Urothelium cell line (cell line): Measurements from ENCODE around the gene ADAM33.
A peak's percentile ranks its signal among the peaks of the same experiment; 100 is the strongest.

Experiments
- DNase-seq: peaks from one replicate; pipeline ENCODE4 v3.0.0; 2011; ENCODE audit warnings: low spot score, mixed read lengths
- FAIRE-seq: peaks from 2 replicates; lab custom pipeline; 2011; peaks lifted over from hg19 to GRCh38; lab: Jason Lieb, UNC

The ADAM33 gene

DNA sequence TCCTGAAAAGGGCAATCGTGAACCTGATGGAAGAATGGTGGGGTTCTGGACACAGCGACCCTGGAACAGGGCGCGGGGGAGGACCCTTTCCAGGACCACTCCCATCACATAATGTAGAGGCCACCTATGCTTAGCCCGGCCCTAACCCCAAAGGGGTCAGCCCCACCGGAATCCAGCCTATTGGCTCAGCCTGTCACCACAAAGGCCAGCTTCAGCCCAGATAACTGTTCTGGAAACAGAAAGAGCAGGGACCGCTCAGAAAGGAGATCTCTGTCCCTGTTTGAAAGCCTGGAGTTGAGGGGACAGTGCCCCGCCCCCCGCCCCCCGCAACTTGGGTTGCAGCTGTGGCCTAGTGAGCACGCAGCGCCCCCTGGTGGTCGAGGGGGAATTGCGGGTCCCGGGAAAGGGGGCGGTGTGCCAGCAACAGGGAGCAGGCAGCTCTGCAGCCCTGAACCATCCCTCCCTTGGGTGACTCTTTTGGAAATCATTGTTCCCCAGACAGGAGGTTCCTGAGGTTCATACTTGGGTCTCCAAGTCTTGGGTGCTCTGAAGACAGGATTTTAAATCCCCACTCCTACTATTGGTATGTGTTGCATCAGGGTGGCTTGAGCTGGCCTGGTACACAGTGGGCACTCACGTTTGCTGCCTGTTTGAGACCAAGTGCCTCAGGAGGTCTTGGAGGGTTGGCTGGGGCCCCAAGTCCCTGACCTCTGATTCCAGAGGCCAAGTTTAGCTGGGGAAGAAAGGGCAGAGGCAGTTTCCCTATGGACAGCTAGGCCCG lies 29.1 kb upstream of the ADAM33 start:
- DNase-seq (peak; percentile 80), FAIRE-seq (no peak)

DNA sequence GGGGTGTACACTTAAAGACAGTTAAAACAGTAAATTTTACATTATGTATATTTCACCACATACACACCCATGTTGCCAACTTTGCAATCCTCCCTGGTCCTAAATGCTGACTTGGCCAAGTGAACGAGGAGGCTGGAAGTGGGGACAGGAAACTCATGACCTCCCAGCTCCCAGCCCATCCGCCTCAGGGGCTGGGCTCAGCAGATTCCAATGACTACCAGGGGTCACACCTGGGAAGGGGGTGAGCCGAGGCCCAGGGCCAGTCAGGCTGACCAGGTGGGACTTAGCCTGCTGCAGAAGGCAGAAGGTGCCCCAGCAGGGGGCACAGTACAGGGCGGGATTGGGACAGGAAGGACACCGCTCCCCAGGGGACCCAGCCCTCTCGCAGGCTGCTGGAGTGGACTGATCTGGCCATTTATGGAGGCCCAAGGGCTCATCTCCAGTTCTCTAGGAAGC lies 28.2 kb upstream of the ADAM33 start:
- no peak for DNase-seq
- no peak for FAIRE-seq

DNA sequence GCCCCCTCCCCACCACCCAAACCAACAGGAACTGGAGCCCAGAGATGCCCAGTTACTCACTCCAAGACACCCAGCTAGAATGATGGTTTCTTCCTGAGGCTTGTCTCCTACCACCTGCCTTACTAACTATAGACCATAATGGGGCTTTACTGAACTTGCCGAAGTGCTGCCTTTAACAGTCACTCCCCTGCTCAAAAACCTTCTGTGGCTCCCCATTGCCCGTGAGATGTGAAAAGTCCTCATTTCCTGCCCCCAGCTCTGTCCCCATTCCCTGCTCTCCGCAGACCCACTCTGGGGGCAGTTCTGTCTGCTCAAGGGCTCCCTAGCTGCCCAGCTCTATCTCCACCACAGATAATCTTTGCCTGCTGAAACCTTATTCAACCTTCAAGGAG lies 25.7 kb upstream of the ADAM33 start:
- DNase-seq = no peak
- FAIRE-seq = no peak

GRCh38 chr20:3706774-3707507 lies 25.1 kb upstream of the ADAM33 start:
- DNase-seq = no peak
- FAIRE-seq = no peak

GRCh38 chr20:3705970-3706739 lies 24.3 kb upstream of the ADAM33 start:
- DNase-seq (no peak), FAIRE-seq (no peak)

DNA sequence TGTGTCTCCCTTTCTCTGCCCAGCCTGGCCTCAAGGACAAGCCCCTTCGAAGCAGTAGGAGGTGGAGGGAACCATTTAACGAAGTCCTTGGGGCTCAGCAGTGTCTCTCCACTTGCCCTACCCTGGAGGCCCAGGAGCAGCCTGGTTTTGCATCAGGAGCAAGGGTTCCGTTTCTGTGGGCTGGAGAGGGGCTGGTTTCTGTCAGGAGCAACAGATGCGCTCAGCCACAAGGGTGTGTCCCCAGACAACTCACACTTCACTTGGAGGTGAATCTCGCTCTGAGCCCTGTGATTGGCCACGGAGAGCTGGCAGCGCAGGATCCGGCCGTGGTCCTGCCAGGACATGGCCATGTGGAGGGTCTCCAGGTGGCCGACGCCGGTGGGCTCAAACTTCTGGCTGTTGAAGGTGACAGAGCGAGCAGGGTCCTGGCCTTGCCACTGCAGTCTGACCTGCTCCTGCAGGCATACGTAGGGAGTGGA lies 23.7 kb upstream of the ADAM33 start:
- DNase-seq (no peak), FAIRE-seq (no peak)

DNA sequence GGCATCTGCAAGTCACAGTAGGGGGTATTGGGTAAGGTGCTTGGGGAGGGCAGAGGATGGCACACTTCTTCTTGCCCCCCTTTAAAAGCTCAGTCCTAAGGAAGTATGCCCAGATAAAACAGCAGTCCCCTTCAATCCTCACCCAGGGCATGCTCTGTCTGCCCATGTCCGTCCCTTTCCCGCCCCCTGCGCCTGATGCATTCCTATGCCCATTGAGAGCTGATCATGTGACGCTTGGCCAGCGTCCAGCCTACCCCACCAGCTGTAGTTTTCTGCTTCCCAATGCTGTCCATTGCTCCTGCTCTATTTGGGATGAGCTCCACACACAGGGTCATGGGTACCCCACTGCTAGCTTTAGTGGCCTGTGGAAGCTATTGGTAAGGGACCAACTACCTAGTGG lies 22.3 kb upstream of the ADAM33 start:
- no peak for DNase-seq

GRCh38 chr20:3702611-3703391 lies 21.0 kb upstream of the ADAM33 start:
- FAIRE-seq (no peak), DNase-seq (no peak)

More for the DNA sequence above, 22.3 kb upstream of the ADAM33 start:
- FAIRE-seq = no peak

DNA sequence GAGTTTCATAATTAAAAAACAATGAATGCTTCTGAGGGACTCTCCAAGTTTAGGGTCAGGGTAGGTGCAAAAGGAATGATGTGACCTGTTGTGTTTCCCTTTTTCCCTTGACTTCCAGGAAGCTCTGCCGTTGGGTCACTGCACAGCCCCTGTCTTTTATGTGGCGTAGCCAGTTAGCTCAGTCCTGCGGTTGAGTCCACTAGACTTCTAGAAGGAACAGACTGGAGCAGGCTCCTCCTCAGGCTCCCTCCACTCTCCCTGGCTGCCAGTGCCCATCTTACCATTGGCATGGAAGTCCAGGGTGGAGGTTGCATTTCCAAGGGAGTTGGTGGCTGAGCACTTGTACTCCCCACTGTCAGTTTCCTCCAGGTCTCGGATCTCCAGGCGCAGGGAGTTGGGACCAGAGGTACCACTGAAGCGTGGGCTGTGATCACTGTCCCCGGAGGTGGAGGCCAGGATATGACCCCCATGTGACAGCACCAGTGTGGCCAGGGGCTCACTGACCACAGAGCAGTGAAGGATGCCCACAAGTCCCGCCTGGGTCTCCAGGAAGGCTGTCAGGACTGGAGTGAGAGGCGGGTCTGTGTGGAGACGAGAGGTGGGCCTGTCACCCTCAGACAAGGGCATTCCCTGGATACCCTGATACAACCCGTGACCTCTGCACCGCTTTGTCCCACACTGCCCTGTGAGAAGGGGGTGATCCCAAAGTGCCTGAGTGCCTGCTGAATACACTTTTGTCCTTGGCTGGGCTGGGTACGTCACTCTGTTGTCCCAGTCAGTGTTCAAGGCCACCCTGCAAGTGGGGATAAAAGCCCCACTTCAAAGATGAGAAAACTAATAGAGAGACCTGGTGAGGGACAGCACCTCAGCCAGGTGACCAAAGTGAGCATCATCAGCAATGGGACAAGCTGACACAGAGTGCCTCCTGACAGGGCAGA lies 19.5 kb upstream of the ADAM33 start:
- no peak for FAIRE-seq
- no peak for DNase-seq

- DNase-seq (no peak), FAIRE-seq (no peak)
Measured at GRCh38 chr20:3699037-3699436, 17.2 kb upstream of the ADAM33 start.

- FAIRE-seq = no peak
Measured at GRCh38 chr20:3698591-3699001, 16.8 kb upstream of the ADAM33 start.

GRCh38 chr20:3697588-3698305 lies 15.9 kb upstream of the ADAM33 start:
- no peak for FAIRE-seq
- no peak for DNase-seq

More at GRCh38 chr20:3698591-3699001, 16.8 kb upstream of the ADAM33 start:
- no peak for DNase-seq

- no peak for FAIRE-seq
Measured at GRCh38 chr20:3696745-3697587, 15.2 kb upstream of the ADAM33 start.

DNA sequence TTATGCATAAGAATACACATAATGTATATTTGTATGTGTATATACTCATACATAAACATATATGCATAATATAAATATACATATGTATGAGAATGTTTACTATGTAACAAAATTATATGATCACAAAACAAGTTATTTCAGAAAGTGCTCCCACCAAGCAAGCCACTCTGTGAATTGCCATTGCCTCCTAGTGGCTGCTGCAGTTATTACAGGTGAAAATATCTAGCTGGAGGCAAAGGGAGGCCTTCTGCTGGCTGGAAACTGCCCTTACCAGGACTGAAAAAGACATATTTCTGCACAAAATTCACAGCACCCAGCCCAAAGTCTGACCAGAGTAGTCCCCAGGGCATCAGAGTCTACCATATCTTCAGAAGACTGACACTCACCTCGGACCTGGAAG lies 14.4 kb upstream of the ADAM33 start:
- no peak for DNase-seq
- FAIRE-seq = no peak

More at GRCh38 chr20:3696745-3697587, 15.2 kb upstream of the ADAM33 start:
- DNase-seq = no peak

DNA sequence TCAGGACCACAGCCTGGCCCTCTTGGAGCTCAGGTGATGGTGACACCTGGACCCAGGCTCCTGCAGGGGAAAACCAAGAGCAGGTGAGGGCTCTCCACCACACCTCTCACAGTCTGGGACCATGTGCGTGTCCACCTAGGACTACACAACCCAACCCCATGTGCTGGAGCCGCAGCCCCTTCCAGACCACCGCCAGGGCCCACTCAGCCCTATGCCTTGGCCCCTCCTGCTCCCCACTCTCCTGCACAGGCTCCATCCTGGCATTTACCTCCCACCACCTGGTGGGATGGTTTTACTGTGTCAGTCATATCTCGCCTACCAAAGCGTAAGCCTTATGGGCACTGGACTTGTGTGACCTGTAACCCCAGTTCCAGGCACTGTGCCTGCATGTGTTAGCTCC lies 13.1 kb upstream of the ADAM33 start:
- FAIRE-seq (no peak), DNase-seq (no peak)

DNA sequence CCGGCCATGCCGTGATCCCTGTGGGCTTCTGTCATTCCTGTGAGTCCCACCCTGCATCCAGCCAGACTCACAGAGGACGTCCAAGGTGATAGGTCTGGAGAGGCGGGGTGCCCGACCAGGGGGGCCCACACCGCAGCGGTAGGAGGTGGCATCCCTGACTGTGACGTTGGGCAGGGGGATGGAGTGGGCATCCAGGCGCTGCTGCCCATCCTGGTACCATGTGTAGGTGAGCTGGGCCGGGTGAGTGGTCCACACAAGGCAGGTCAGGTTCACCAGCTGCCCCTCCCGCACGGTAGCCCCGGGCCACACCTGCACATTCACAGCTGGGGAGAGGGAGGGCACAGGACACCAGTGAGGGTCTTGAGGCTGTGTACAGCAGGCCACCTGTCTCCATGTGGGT lies 11.6 kb upstream of the ADAM33 start:
- no peak for FAIRE-seq

DNA sequence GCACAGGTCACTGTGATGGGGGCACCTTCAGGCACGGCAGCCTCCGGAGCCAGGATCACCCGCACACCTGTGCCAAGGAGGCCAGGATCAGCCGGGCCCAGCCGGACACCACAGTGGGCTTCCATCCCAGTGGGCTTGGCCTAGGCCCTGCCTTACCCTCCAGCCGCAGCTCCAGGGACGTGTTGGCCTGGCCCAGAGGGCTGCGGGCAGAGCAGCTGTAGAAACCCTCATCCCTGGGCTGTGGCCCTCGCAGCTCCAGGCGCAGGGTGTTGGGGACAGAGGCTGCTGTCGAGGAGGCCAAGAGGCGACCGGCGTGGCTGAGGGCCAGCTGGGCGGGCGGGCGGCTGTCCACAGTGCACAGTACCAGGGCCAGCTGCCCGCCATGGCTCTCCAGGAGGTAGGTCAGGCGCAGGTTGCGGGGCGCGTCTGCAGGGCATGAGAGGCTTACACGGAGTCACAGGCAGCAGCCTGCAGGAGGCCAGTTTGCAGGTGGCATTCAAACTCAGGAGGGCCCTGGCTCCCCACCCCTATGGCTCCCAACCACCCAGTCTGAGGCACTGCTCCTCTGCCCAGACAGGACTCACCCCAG lies 11.0 kb upstream of the ADAM33 start:
- DNase-seq = no peak
- FAIRE-seq = no peak

More for the DNA sequence above, 11.6 kb upstream of the ADAM33 start:
- no peak for DNase-seq
